Lower lobe of right lung (tissue), 2 donors: Measurements from ENCODE around the gene TACC2. TPM values are rescaled to one million over a fixed set of nuclear protein-coding genes. Genes with fewer than 3 reads are reported as not detected.

Experiments
- ATAC-seq, 2 donors: fragments of 200-7000 bp; cut with Tn5 transposase; one replicate each; pipeline ENCODE4 v1.9.1; 2020 to 2022; ENCODE audit warnings: mild to moderate bottlenecking in 2 of 2, moderate library complexity in 2 of 2
- DNase-seq: peaks from one replicate; pipeline ENCODE4 v3.0.0-alpha.2; 2020
- H3K27ac ChIP-seq: fragments of 200-600 bp; one replicate; pipeline ENCODE4 v1.8.0; 2022
- H3K27me3 ChIP-seq: fragments of 200-600 bp; one replicate; pipeline ENCODE4 v1.8.0; 2022; ENCODE audit warnings: low read depth
- H3K36me3 ChIP-seq: fragments of 200-600 bp; one replicate; pipeline ENCODE4 v1.8.0; 2022; ENCODE audit warnings: mild to moderate bottlenecking
- H3K4me1 ChIP-seq: fragments of 200-600 bp; one replicate; pipeline ENCODE4 v1.8.0; 2022
- H3K4me3 ChIP-seq: fragments of 200-600 bp; one replicate; pipeline ENCODE4 v1.8.0; 2022; ENCODE audit warnings: mild to moderate bottlenecking
- H3K9me3 ChIP-seq: fragments of 200-600 bp; one replicate; pipeline ENCODE4 v1.8.0; 2022
- CTCF ChIP-seq: fragments of 200-600 bp; IDR thresholded peaks from one replicate; pipeline ENCODE4 v1.8.0; 2022; ENCODE audit warnings: antibody characterized with exemption, mild to moderate bottlenecking
- intact Hi-C: fragments of 100-400 bp; cut with DNase I; formaldehyde crosslinking; loops from one replicate; pipeline ENCODE4 v1.11.0; 2022
- total RNA-seq: library from RNA; stranded (reverse); fragmentation: NEBNext Ultra II Directional; extraction: Animal tissue kit (Norgen Biotek cat#: 25700); gene quantifications from one replicate; pipeline ENCODE4 v1.2.1, GENCODE V29; 2021
- donor health status: DM: no; HTN: yes; CAD: no; lungs with severe emphysema.

The TACC2 gene
- total RNA-seq, 1 donor from 2014 or later, result 141 TPM

GRCh38 chr10:122295451-122295809 is 306.5 kb downstream of the TACC2 start:
- Histone ChIP-seq H3K27ac (no peak overlapping the region), H3K36me3 (no peaks in the 10 kb centered on the region), H3K4me1 (peaks cover 5% of the 10 kb centered on the region), H3K4me3 (no peak overlapping the region), H3K9me3 (no peaks in the 10 kb centered on the region), H3K27me3 (no peaks in the 10 kb centered on the region)
- no peak for ATAC-seq
- intact Hi-C loops, result no loop called here
- no peak for TF ChIP-seq CTCF
- no peak for DNase-seq

DNA sequence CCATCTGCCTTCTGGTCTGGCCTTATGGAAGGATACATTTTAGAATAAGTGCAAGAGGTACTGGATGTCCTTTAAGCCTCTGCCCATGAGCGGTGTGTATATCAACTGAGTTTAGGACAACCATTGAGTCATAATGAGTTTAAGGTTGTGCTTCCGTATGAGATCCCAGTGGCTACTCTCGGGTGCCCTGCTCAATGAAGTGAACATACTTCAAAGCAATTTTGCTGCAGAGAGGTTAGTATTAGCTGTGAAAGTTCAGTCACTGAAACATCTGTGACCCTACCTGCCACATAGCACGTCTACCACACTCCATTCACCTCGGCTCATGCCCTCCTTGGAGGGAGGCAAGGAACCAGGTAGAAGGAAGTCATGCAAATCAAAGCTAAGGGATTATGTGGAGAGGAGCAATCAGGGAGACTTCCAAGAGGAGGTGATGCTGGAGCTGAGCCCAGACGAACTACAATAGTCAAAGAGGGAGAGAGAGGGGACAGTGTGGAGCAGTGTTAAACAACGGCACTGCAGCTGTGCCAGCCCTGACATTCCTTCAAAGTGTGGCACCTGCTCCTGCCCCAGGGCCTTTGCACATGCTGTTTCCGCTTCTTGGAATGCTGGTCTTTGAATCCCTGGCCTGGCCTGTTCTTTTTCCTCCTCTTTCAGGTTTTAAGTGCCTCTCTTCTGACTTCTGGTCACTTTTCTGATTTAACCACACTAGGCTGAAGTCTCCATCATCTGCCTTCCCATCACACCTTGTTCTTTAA is 307.6 kb downstream of the TACC2 start:
- no peak for TF ChIP-seq CTCF
- ATAC-seq, result no peak
- intact Hi-C loops, result no loop called here

GRCh38 chr10:122297583-122297982 is 308.6 kb downstream of the TACC2 start:
- peaks cover 5% of the 10 kb centered on the region for H3K4me1 ChIP-seq
- no peak for DNase-seq
- H3K36me3 ChIP-seq, result no peaks in the 10 kb centered on the region
- H3K9me3 ChIP-seq, result no peaks in the 10 kb centered on the region
- H3K27me3 ChIP-seq, result no peaks in the 10 kb centered on the region
- no peak overlapping the region for H3K27ac ChIP-seq
- no peak for TF ChIP-seq CTCF
- H3K4me3 ChIP-seq, result no peak overlapping the region
- no peak for ATAC-seq
- intact Hi-C loops, result no loop called here

More for the DNA sequence above, 307.6 kb downstream of the TACC2 start:
- H3K9me3 ChIP-seq, result no peaks in the 10 kb centered on the region
- H3K27ac ChIP-seq, result no peak overlapping the region
- no peaks in the 10 kb centered on the region for H3K27me3 ChIP-seq
- H3K4me1 ChIP-seq, result peaks cover 5% of the 10 kb centered on the region
- DNase-seq, result no peak
- no peak overlapping the region for H3K4me3 ChIP-seq
- H3K36me3 ChIP-seq, result no peaks in the 10 kb centered on the region

GRCh38 chr10:122298206-122298597 is 309.2 kb downstream of the TACC2 start:
- Histone ChIP-seq H3K4me3 (no peak overlapping the region), H3K27me3 (no peaks in the 10 kb centered on the region), H3K9me3 (no peaks in the 10 kb centered on the region), H3K4me1 (peaks cover 5% of the 10 kb centered on the region), H3K27ac (no peak overlapping the region), H3K36me3 (no peaks in the 10 kb centered on the region)
- TF ChIP-seq CTCF, result no peak
- intact Hi-C loops, result no loop called here
- ATAC-seq (no peak), DNase-seq (no peak)

DNA sequence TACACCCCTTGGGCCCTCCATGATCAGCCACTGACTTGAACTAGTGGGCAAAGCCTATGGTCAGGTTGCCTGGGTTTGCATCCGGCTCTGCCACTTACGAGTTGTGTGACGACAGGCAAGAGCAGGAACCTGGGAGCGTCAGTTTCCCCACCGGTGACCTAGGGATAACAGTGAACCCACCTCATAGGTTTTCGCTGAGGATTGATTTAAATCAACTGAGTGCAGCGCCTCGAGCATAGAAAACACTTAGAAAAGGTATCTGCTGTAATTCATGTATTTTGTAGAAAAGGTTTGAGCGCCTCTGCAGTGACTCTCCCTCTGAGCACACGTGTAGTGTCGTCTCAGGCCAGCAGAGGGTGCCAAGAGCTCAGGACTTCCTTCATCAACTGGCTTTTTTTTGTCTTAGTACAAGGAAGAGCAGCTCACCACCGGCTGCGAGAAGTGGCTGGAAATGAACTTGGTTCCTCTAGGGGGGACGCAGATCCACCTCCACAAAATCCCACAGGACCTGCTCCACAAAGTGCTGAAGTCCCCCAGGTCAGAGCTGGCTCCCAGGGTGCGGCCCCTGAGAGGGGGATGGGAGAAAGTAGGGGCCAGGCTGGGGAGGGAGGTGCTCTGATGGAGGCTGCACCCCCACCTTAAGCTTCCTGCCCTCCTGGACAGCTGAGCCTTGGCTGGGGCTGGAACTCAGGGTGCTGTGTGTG is 309.8 kb downstream of the TACC2 start:
- no peaks in the 10 kb centered on the region for H3K27me3 ChIP-seq
- TF ChIP-seq CTCF, result peak; percentile 90
- ATAC-seq, result peak; percentile 87 to 91
- no peak for DNase-seq
- no peak overlapping the region for H3K27ac ChIP-seq
- H3K36me3 ChIP-seq, result no peaks in the 10 kb centered on the region
- peaks cover 5% of the 10 kb centered on the region for H3K4me1 ChIP-seq
- intact Hi-C loops, result no loop called here
- H3K9me3 ChIP-seq, result no peaks in the 10 kb centered on the region
- H3K4me3 ChIP-seq, result no peak overlapping the region
